Measurements from ENCODE around the gene BBIP1. TPM values are rescaled to one million over a fixed set of nuclear protein-coding genes. Genes with fewer than 3 reads are reported as not detected.

The BBIP1 gene
- total and polyA plus RNA-seq, 2 donors from 2014 or later: 34.8 to 36.1 TPM

- Histone ChIP-seq H3K9ac (ENCODE audit: low read length in 3 of 3) (peak overlapping the region; percentile 11 to 77 (median 71)), H3K27me3 (ENCODE audit: control insufficient read depth, insufficient read depth, low read length) (no peaks in the 10 kb centered on the region), H3K27ac (ENCODE audit: low read depth in 2 of 2, low read length in 2 of 2) (peak overlapping the region; percentile 90 to 91), H3K9me3 (ENCODE audit: control insufficient read depth in 2 of 3, insufficient read depth in 1 of 3, low read length in 3 of 3) (no peaks in the 10 kb centered on the region), H3K36me3 (ENCODE audit: control insufficient read depth in 2 of 3, insufficient read depth in 3 of 3, low read length in 3 of 3) (peaks cover 0 to under 1% (median under 1%) of the 10 kb centered on the region in 3 donors), H3K4me3 (ENCODE audit: low read length in 3 of 3) (peak overlapping the region; percentile 62 to 88 (median 75)), H3K4me1 (ENCODE audit: control insufficient read depth in 2 of 3, insufficient read depth in 2 of 3, low read depth in 1 of 3, low read length in 3 of 3) (peaks cover 0 to 8% (median 2%) of the 10 kb centered on the region in 3 donors)
- no peak for TF ChIP-seq CTCF (IDR thresholded peaks at IDR 0.05; ENCODE audit: borderline replicate concordance, extremely low read depth, insufficient read depth)
- DNase-seq (peak in 2 of 5 donors; percentile 50 to 60), FAIRE-seq (no peak)
- intact Hi-C loops (cut with DNase I): no loop called here
These were observed 45.7 kb downstream of the BBIP1 start for GRCh38 chr10:110872984-110873923.

GRCh38 chr10:110872145-110872983, 46.6 kb downstream of the BBIP1 start:
- H3K4me1 ChIP-seq (ENCODE audit: control insufficient read depth in 2 of 3, insufficient read depth in 2 of 3, low read depth in 1 of 3, low read length in 3 of 3): peaks cover 0 to 8% (median 2%) of the 10 kb centered on the region in 3 donors
- intact Hi-C loops (cut with DNase I): no loop called here

More at GRCh38 chr10:110872145-110872983, 46.6 kb downstream of the BBIP1 start:
- Histone ChIP-seq H3K9me3 (ENCODE audit: control insufficient read depth in 2 of 3, insufficient read depth in 1 of 3, low read length in 3 of 3) (no peaks in the 10 kb centered on the region), H3K27me3 (ENCODE audit: control insufficient read depth, insufficient read depth, low read length) (no peaks in the 10 kb centered on the region), H3K27ac (ENCODE audit: low read depth in 2 of 2, low read length in 2 of 2) (peak overlapping the region; percentile 90 to 91), H3K36me3 (ENCODE audit: control insufficient read depth in 2 of 3, insufficient read depth in 3 of 3, low read length in 3 of 3) (no peaks in the 10 kb centered on the region), H3K9ac (ENCODE audit: low read length in 3 of 3) (peak overlapping the region; percentile 59 to 77 (median 71)), H3K4me3 (ENCODE audit: low read length in 3 of 3) (peak overlapping the region; percentile 62 to 88 (median 75))
- FAIRE-seq (no peak), DNase-seq (peak; percentile 88 to 95 (median 93))
- no peak for TF ChIP-seq CTCF (IDR thresholded peaks at IDR 0.05; ENCODE audit: borderline replicate concordance, extremely low read depth, insufficient read depth)

Data from kidney (tissue), 14 donors.